Neural cell (in vitro differentiated cells): ENCODE results near the gene SCAF4. TPM values are rescaled to one million over a fixed set of nuclear protein-coding genes. Genes with fewer than 3 reads are reported as not detected.

ENCODE experiments used
- H2AFZ ChIP-seq: fragments of 200-600, 300-800 bp; sonication (generic), shearing (Covaris generic); 2 replicates; pipeline ENCODE4 v1.6.0; 2014; ENCODE audit warnings: low read depth, mild to moderate bottlenecking, antibody characterized with exemption, low read length, moderate library complexity
- H3F3A ChIP-seq: fragments of 200-600 bp; shearing (Covaris generic); 2 replicates; pipeline ENCODE4 v1.6.1; 2016; ENCODE audit warnings: mild to moderate bottlenecking, moderate library complexity, mixed read lengths, antibody characterized with exemption, low read length; ENCODE audit not compliant: insufficient read depth, poor library complexity, severe bottlenecking
- H3K27ac ChIP-seq: fragments of 200-600, 300-800 bp; sonication (generic), shearing (Covaris generic); 2 replicates; pipeline ENCODE4 v1.5.1; 2014; ENCODE audit warnings: mild to moderate bottlenecking, low read length, moderate library complexity
- H3K27me3 ChIP-seq: fragments of 300-800, 200-600 bp; sonication (generic), shearing (Covaris generic); 2 replicates; pipeline ENCODE4 v1.6.0; 2014; ENCODE audit warnings: mild to moderate bottlenecking, low read depth, low read length, moderate library complexity; ENCODE audit not compliant: insufficient read depth
- H3K36me3 ChIP-seq: fragments of 300-800, 200-600 bp; sonication (generic), shearing (Covaris generic); 2 replicates; pipeline ENCODE4 v1.5.1; 2014; ENCODE audit warnings: mild to moderate bottlenecking, antibody characterized with exemption, low read length, moderate library complexity; ENCODE audit not compliant: insufficient read depth
- H3K4me2 ChIP-seq: fragments of 300-800, 200-600 bp; sonication (generic), shearing (Covaris generic); 2 replicates; pipeline ENCODE4 v1.6.0; 2014; ENCODE audit warnings: mild to moderate bottlenecking, low read length
- H3K4me3 ChIP-seq: fragments of 300-800, 200-600 bp; sonication (generic), shearing (Covaris generic); 2 replicates; pipeline ENCODE4 v1.5.1; 2014; ENCODE audit warnings: mild to moderate bottlenecking, low read length, moderate library complexity
- H3K79me2 ChIP-seq: fragments of 200-600 bp; shearing (Covaris generic); replicated peaks from 2 replicates; pipeline ENCODE4 v1.6.0; 2014; ENCODE audit warnings: mild to moderate bottlenecking, low read length, moderate library complexity; ENCODE audit not compliant: insufficient read depth
- H3K9ac ChIP-seq: fragments of 300-800, 200-600 bp; sonication (generic), shearing (Covaris generic); 2 replicates; pipeline ENCODE4 v1.6.1; 2016; ENCODE audit warnings: mild to moderate bottlenecking, low read length, mixed read lengths
- H3K9me2 ChIP-seq: fragments of 200-600 bp; shearing (Covaris generic); 2 replicates; pipeline ENCODE4 v1.6.1; 2016; ENCODE audit warnings: mild to moderate bottlenecking, low read length, mixed read lengths; ENCODE audit not compliant: insufficient read depth
- H3K9me3 ChIP-seq: fragments of 200-600, 300-800 bp; sonication (generic), shearing (Covaris generic); 2 replicates; pipeline ENCODE4 v1.6.1; 2016; ENCODE audit warnings: mild to moderate bottlenecking, mixed run types, low read length, moderate library complexity, mixed read lengths
- H4K20me1 ChIP-seq: fragments of 200-600 bp; shearing (Covaris generic); 2 replicates; pipeline ENCODE4 v1.6.1; 2016; ENCODE audit warnings: mild to moderate bottlenecking, mixed run types; ENCODE audit not compliant: insufficient read depth
- CTCF ChIP-seq: fragments of 450-650 bp; IDR thresholded peaks from 2 replicates; pipeline ENCODE4 v1.5.1; 2014; ENCODE audit warnings: antibody characterized with exemption, mild to moderate bottlenecking, moderate library complexity; ENCODE audit not compliant: poor library complexity, severe bottlenecking
- EP300 ChIP-seq: fragments of 450-650 bp; conservative IDR thresholded peaks from 2 replicates; pipeline ENCODE4 v1.6.1; 2014; ENCODE audit warnings: antibody characterized with exemption, mild to moderate bottlenecking, moderate library complexity; ENCODE audit not compliant: poor library complexity, severe bottlenecking
- EZH2 ChIP-seq: fragments of 200-600, 300-800 bp; shearing (Covaris generic), sonication (generic); IDR thresholded peaks from 2 replicates; pipeline ENCODE4 v1.6.1; 2014; ENCODE audit warnings: antibody characterized with exemption, low read length, borderline replicate concordance, mild to moderate bottlenecking; ENCODE audit not compliant: insufficient read depth, poor library complexity, severe bottlenecking
- MXI1 ChIP-seq: fragments of 450-650 bp; conservative IDR thresholded peaks from 2 replicates; pipeline ENCODE4 v1.6.1; 2014; ENCODE audit warnings: antibody characterized with exemption, mild to moderate bottlenecking; ENCODE audit not compliant: poor library complexity, severe bottlenecking
- POLR2AphosphoS5 ChIP-seq: IDR thresholded peaks from 2 replicates; pipeline ENCODE4 v1.6.1; 2012
- RAD21 ChIP-seq: fragments of 450-650 bp; conservative IDR thresholded peaks from 2 replicates; pipeline ENCODE4 v1.6.1; 2014; ENCODE audit warnings: antibody characterized with exemption, mild to moderate bottlenecking, moderate library complexity
- REST ChIP-seq: IDR thresholded peaks from 2 replicates; pipeline ENCODE4 v1.6.1; 2012; ENCODE audit warnings: borderline replicate concordance
- SMC3 ChIP-seq: fragments of 450-650 bp; conservative IDR thresholded peaks from 2 replicates; pipeline ENCODE4 v1.6.1; 2014; ENCODE audit warnings: antibody characterized with exemption, mild to moderate bottlenecking, moderate library complexity; ENCODE audit not compliant: poor library complexity
- TAF1 ChIP-seq: IDR thresholded peaks from 2 replicates; pipeline ENCODE4 v1.6.1; 2012; ENCODE audit warnings: low read depth
- polyA plus RNA-seq: library from polyadenylated mRNA; depleted of rRNA; stranded (reverse); fragments of >200 nt; gene quantifications from 2 replicates; pipeline ENCODE4 v1.2.3, GENCODE V29; 2014

The SCAF4 gene
- polyA plus RNA-seq, 1 donor from 2014 or later = 5.4 TPM

GRCh38 chr21:31665397-31665796, 66.5 kb downstream of the SCAF4 start:
- H3K4me3 ChIP-seq = no peak overlapping the region
- TF ChIP-seq CTCF (no peak), MXI1 (no peak), EZH2 (no peak), POLR2AphosphoS5 (no peak), TAF1 (no peak), SMC3 (no peak), RAD21 (no peak), REST (no peak), EP300 (no peak)
- no peak overlapping the region for H2AFZ ChIP-seq
- no peak overlapping the region for H3K9ac ChIP-seq
- H3K9me2 ChIP-seq = no peaks in the 10 kb centered on the region
- H3K36me3 ChIP-seq = peaks cover 7% of the 10 kb centered on the region
- H4K20me1 ChIP-seq = no peaks in the 10 kb centered on the region
- H3K9me3 ChIP-seq = no peaks in the 10 kb centered on the region
- H3K27me3 ChIP-seq = no peaks in the 10 kb centered on the region
- H3K4me2 ChIP-seq = no peak overlapping the region
- no peak overlapping the region for H3K27ac ChIP-seq
- peaks cover 15% of the 10 kb centered on the region for H3K79me2 ChIP-seq
- no peaks in the 10 kb centered on the region for H3F3A ChIP-seq

- Histone ChIP-seq H3K9me3 (no peaks in the 10 kb centered on the region), H3K9ac (no peak overlapping the region), H3K9me2 (no peaks in the 10 kb centered on the region), H3F3A (no peaks in the 10 kb centered on the region), H3K4me2 (no peak overlapping the region), H3K79me2 (peaks cover 15% of the 10 kb centered on the region), H3K36me3 (peaks cover 7% of the 10 kb centered on the region), H3K27me3 (no peaks in the 10 kb centered on the region), H3K27ac (no peak overlapping the region), H2AFZ (no peak overlapping the region), H4K20me1 (no peaks in the 10 kb centered on the region), H3K4me3 (no peak overlapping the region)
- TF ChIP-seq TAF1 = no peak
- TF ChIP-seq SMC3 = no peak
- no peak for TF ChIP-seq EZH2
- no peak for TF ChIP-seq RAD21
- no peak for TF ChIP-seq POLR2AphosphoS5
- no peak for TF ChIP-seq CTCF
- TF ChIP-seq REST = no peak
- no peak for TF ChIP-seq EP300
- no peak for TF ChIP-seq MXI1
Measured at GRCh38 chr21:31663584-31664249, 68.2 kb downstream of the SCAF4 start.
